Hepatocyte (in vitro differentiated cells): ENCODE results near the gene ARHGAP20. TPM values are rescaled to one million over a fixed set of nuclear protein-coding genes. Genes with fewer than 3 reads are reported as not detected.

Experiments
- DNase-seq: peaks from one replicate; pipeline ENCODE4 v3.0.0-alpha.2; 2016; ENCODE audit warnings: low spot score
- H2AFZ ChIP-seq: fragments of 200-600 bp; sonication (generic); 2 replicates; pipeline ENCODE4 v1.6.0; 2016; ENCODE audit warnings: antibody characterized with exemption, mild to moderate bottlenecking
- H3K27ac ChIP-seq: fragments of 200-600 bp; sonication (generic); 2 replicates; pipeline ENCODE4 v1.5.1; 2016; ENCODE audit warnings: mild to moderate bottlenecking
- H3K27me3 ChIP-seq: fragments of 200-600 bp; sonication (generic); 2 replicates; pipeline ENCODE4 v1.6.1; 2016
- H3K36me3 ChIP-seq: fragments of 200-600 bp; sonication (generic); replicated peaks from 2 replicates; pipeline ENCODE4 v1.5.1; 2016; ENCODE audit warnings: low read depth; ENCODE audit not compliant: insufficient read depth
- H3K4me1 ChIP-seq: fragments of 200-600 bp; sonication (generic); 2 replicates; pipeline ENCODE4 v1.5.1; 2016; ENCODE audit warnings: mild to moderate bottlenecking, moderate library complexity; ENCODE audit not compliant: insufficient read depth
- H3K4me2 ChIP-seq: fragments of 200-600 bp; sonication (generic); 2 replicates; pipeline ENCODE4 v1.6.0; 2016
- H3K4me3 ChIP-seq: fragments of 200-600 bp; sonication (generic); 2 replicates; pipeline ENCODE4 v1.5.1; 2016; ENCODE audit warnings: mild to moderate bottlenecking
- H3K79me2 ChIP-seq: fragments of 200-600 bp; sonication (generic); 2 replicates; pipeline ENCODE4 v1.6.0; 2017; ENCODE audit warnings: mild to moderate bottlenecking
- H3K9me2 ChIP-seq: fragments of 200-600 bp; sonication (generic); replicated peaks from 2 replicates; pipeline ENCODE4 v1.6.0; 2017; ENCODE audit warnings: mild to moderate bottlenecking; ENCODE audit not compliant: insufficient read depth
- H3K9me3 ChIP-seq: fragments of 200-600 bp; sonication (generic); 2 replicates; pipeline ENCODE4 v1.5.1; 2016; ENCODE audit warnings: low read depth, mild to moderate bottlenecking
- H4K20me1 ChIP-seq: fragments of 200-600 bp; sonication (generic); 2 replicates; pipeline ENCODE4 v1.6.0; 2016; ENCODE audit warnings: mild to moderate bottlenecking; ENCODE audit not compliant: insufficient read depth, poor library complexity, severe bottlenecking
- EZH2 ChIP-seq: fragments of 200-600 bp; sonication (generic); IDR thresholded peaks from 2 replicates; pipeline ENCODE4 v1.6.1; 2016; ENCODE audit warnings: antibody characterized with exemption, mild to moderate bottlenecking, borderline replicate concordance
- EZH2phosphoT487 ChIP-seq: fragments of 200-600 bp; sonication (generic); IDR thresholded peaks from one replicate; pipeline ENCODE4 v1.6.1; 2018; ENCODE audit warnings: antibody characterized with exemption, mild to moderate bottlenecking, low read depth, moderate library complexity; ENCODE audit not compliant: unreplicated experiment, severe bottlenecking
- WGBS: methylation state at CpG from one replicate; pipeline ENCODE4 v1.1.6; 2016; ENCODE audit warnings: low lambda C conversion rate; ENCODE audit errors: missing lambda C conversion rate; 5-methylcytosine and 5-hydroxymethylcytosine counted together
- polyA plus RNA-seq: library from polyadenylated mRNA; unstranded; fragments of >200 nt; fragmentation: Nextera tagmentation; extraction: Ambion mirVana; gene quantifications from 2 replicates; pipeline ENCODE4 v1.2.1, GENCODE V29; 2016
- total RNA-seq: library from RNA; depleted of rRNA; stranded (reverse); fragments of >200 nt; gene quantifications from 2 replicates; pipeline ENCODE4 v1.2.3, GENCODE V29; 2014
- TF ChIP-seq, protein P1 (sequence below): fragments of 200-600 bp; sonication (generic); IDR thresholded peaks from 2 replicates; pipeline ENCODE4 v1.5.1; 2016; ENCODE audit warnings: antibody characterized with exemption, mild to moderate bottlenecking; ENCODE audit not compliant: poor library complexity

ARHGAP20 gene
- total and polyA plus RNA-seq, 2 experiments from 2014 or later: 0.79 to 2.6 TPM

DNA sequence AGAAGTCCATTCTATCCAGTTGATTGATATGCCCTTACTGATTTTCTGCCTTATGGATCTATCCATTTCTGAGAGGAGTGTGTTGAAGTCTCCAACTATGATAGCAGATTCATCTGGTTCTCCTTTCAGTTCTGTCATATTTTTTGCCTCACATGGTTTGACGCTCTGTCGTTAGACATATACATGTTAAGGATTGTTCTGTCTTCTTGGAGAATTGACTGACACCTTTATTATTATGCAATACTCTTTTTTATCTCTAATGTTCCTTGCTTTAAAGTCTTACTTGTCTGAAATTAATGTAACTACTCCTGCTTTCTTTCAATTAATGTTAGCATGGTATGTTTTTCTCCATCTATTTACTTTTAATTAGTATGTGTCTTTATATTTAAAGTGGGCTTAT is 12.1 kb upstream of the ARHGAP20 start:
- H3K27ac ChIP-seq: no peak overlapping the region
- no peaks in the 10 kb centered on the region for H3K9me3 ChIP-seq
- H3K9me2 ChIP-seq: no peaks in the 10 kb centered on the region
- DNase-seq: no peak
- no peak overlapping the region for H2AFZ ChIP-seq
- TF ChIP-seq, protein P1, sequence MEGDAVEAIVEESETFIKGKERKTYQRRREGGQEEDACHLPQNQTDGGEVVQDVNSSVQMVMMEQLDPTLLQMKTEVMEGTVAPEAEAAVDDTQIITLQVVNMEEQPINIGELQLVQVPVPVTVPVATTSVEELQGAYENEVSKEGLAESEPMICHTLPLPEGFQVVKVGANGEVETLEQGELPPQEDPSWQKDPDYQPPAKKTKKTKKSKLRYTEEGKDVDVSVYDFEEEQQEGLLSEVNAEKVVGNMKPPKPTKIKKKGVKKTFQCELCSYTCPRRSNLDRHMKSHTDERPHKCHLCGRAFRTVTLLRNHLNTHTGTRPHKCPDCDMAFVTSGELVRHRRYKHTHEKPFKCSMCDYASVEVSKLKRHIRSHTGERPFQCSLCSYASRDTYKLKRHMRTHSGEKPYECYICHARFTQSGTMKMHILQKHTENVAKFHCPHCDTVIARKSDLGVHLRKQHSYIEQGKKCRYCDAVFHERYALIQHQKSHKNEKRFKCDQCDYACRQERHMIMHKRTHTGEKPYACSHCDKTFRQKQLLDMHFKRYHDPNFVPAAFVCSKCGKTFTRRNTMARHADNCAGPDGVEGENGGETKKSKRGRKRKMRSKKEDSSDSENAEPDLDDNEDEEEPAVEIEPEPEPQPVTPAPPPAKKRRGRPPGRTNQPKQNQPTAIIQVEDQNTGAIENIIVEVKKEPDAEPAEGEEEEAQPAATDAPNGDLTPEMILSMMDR: no peak
- TF ChIP-seq EZH2phosphoT487 (no peak), EZH2 (no peak)
- H4K20me1 ChIP-seq: no peaks in the 10 kb centered on the region
- no peaks in the 10 kb centered on the region for H3K79me2 ChIP-seq
- H3K4me1 ChIP-seq: peaks cover 2% of the 10 kb centered on the region
- H3K27me3 ChIP-seq: no peaks in the 10 kb centered on the region
- no peaks in the 10 kb centered on the region for H3K36me3 ChIP-seq
- no peak overlapping the region for H3K4me3 ChIP-seq
- WGBS: 94% methylated on average over 2 of the region's 2 CpGs
- no peak overlapping the region for H3K4me2 ChIP-seq

DNA sequence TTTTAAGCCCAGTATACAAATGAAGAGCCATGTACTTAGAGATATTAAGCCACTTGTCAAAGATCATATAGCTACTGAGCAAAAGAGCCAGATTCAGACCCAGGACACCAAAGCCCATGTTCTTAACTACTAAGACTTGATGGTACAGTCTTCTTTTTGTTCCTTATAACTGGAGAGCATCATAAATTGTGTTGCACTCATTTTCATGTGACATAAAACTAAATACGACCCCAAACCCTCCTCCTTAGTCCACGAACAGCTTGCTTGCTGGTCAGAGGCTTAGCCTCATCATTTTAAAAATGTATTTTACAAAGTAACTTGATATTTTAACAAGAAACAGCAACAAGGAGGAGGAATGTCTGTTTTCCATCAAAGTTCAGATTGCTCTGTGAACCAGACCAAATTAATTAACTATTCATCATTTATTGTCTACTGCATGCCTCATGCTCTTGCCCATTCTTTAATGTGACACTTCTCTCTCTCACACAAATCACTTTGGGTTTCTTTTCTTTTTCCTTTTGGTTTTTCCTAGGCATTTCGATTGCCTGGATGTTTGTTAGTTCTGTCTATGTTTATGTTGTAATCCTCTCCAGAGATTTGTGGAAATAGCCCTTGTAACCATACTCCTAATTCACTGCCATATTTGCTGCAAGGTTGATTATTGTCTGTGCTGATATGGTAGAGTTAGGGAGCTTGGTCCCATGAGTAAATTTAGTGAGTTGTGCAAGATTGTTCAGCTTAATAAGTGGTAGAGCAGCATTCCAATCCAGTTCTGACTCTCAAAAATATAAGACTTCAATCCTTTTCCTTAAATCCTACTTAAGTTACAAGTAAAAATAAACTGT is 8.4 kb upstream of the ARHGAP20 start:
- Histone ChIP-seq H3K27me3 (no peaks in the 10 kb centered on the region), H4K20me1 (no peaks in the 10 kb centered on the region), H3K4me2 (peak overlapping the region; percentile 50), H2AFZ (no peak overlapping the region), H3K4me1 (peaks cover 2% of the 10 kb centered on the region), H3K27ac (peak overlapping the region; percentile 5), H3K9me2 (no peaks in the 10 kb centered on the region), H3K79me2 (no peaks in the 10 kb centered on the region), H3K36me3 (no peaks in the 10 kb centered on the region), H3K9me3 (no peaks in the 10 kb centered on the region), H3K4me3 (no peak overlapping the region)
- TF ChIP-seq, protein P1: no peak
- TF ChIP-seq EZH2phosphoT487: no peak
- TF ChIP-seq EZH2: no peak
- DNase-seq: no peak
- 31% methylated on average over 3 of the region's 3 CpGs for WGBS

DNA sequence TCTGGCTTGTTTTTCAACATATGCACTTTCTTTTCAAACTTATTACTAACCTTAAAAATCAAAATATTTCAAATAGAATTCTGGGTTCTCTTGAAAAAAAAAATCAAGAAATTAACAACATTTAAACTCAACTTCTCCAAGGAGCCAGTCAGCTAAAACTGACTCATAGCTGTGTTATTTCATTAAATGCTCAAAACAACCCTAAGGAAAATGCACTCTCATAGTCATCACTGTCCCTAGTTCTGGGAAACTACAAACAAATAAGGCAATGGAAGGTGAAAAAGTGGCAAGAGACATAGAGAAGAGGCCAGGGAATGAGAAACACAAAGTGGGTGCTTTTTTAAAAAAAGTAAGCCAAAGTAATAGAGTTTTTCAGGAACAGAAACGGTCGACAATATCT is 4.1 kb upstream of the ARHGAP20 start:
- H3K36me3 ChIP-seq: no peaks in the 10 kb centered on the region
- WGBS: 92% methylated on average over 2 of the region's 2 CpGs
- no peak for DNase-seq
- TF ChIP-seq EZH2 (no peak), EZH2phosphoT487 (no peak)
- TF ChIP-seq, protein P1: no peak
- no peak overlapping the region for H3K27ac ChIP-seq
- no peak overlapping the region for H3K4me2 ChIP-seq
- no peaks in the 10 kb centered on the region for H3K9me2 ChIP-seq
- H3K79me2 ChIP-seq: no peaks in the 10 kb centered on the region
- H4K20me1 ChIP-seq: no peaks in the 10 kb centered on the region
- no peak overlapping the region for H3K4me3 ChIP-seq
- H3K4me1 ChIP-seq: peaks cover 8% of the 10 kb centered on the region
- H3K9me3 ChIP-seq: no peaks in the 10 kb centered on the region
- peaks cover 9% of the 10 kb centered on the region for H3K27me3 ChIP-seq
- H2AFZ ChIP-seq: no peak overlapping the region
